ENCODE results near the gene KCNJ12.
"Not testable (repeated sequence)": the region's sequence is repeated elsewhere in the genome, so short reads cannot be mapped to it uniquely, and the experiment has no call there.

The KCNJ12 gene

GRCh38 chr17:21387616-21388015, 11.5 kb downstream of the KCNJ12 start:
- DNase-seq (ENCODE audit: low read depth in 3 of 3) = no peak

GRCh38 chr17:21388066-21388465, 11.9 kb downstream of the KCNJ12 start:
- no peak for DNase-seq (ENCODE audit: low read depth in 3 of 3)

GRCh38 chr17:21388944-21389343, 12.8 kb downstream of the KCNJ12 start:
- DNase-seq (ENCODE audit: low read depth in 3 of 3) = no peak

- no peak for DNase-seq (ENCODE audit: low read depth in 3 of 3)
These were observed 13.2 kb downstream of the KCNJ12 start for GRCh38 chr17:21389394-21389793.

GRCh38 chr17:21390294-21390693, 14.1 kb downstream of the KCNJ12 start:
- DNase-seq (ENCODE audit: low read depth in 3 of 3) = no peak

- no peak for DNase-seq (ENCODE audit: low read depth in 3 of 3)
These were observed 16.1 kb downstream of the KCNJ12 start for GRCh38 chr17:21392266-21392665.

GRCh38 chr17:21394265-21394664, 18.1 kb downstream of the KCNJ12 start:
- DNase-seq (ENCODE audit: low read depth in 3 of 3) = no peak

GRCh38 chr17:21395764-21396163, 19.6 kb downstream of the KCNJ12 start:
- no peak for DNase-seq (ENCODE audit: low read depth in 3 of 3)

GRCh38 chr17:21396237-21396636, 20.1 kb downstream of the KCNJ12 start:
- DNase-seq (ENCODE audit: low read depth in 3 of 3) = no peak

GRCh38 chr17:21397341-21398190, 21.4 kb downstream of the KCNJ12 start:
- DNase-seq (ENCODE audit: low read depth in 3 of 3) = no peak

- no peak for DNase-seq (ENCODE audit: low read depth in 3 of 3)
These were observed 23.5 kb downstream of the KCNJ12 start for GRCh38 chr17:21399474-21400186.

GRCh38 chr17:21400187-21400569, 24.0 kb downstream of the KCNJ12 start:
- DNase-seq (ENCODE audit: low read depth in 3 of 3) = not testable (repeated sequence)

- no peak for DNase-seq (ENCODE audit: low read depth in 3 of 3)
These were observed 24.8 kb downstream of the KCNJ12 start for GRCh38 chr17:21400816-21401593.

- not testable (repeated sequence) for DNase-seq (ENCODE audit: low read depth in 3 of 3)
These were observed 26.0 kb downstream of the KCNJ12 start for GRCh38 chr17:21402166-21402571.

GRCh38 chr17:21402926-21403325, 26.8 kb downstream of the KCNJ12 start:
- DNase-seq (ENCODE audit: low read depth in 3 of 3) = not testable (repeated sequence)

GRCh38 chr17:21404106-21404505, 27.9 kb downstream of the KCNJ12 start:
- not testable (repeated sequence) for DNase-seq (ENCODE audit: low read depth in 3 of 3)

- DNase-seq (ENCODE audit: low read depth in 3 of 3) = not testable (repeated sequence)
These were observed 28.4 kb downstream of the KCNJ12 start for GRCh38 chr17:21404539-21404938.

- not testable (repeated sequence) for DNase-seq (ENCODE audit: low read depth in 3 of 3)
These were observed 29.0 kb downstream of the KCNJ12 start for GRCh38 chr17:21404956-21405731.

- not testable (repeated sequence) for DNase-seq (ENCODE audit: low read depth in 3 of 3)
These were observed 29.8 kb downstream of the KCNJ12 start for GRCh38 chr17:21405904-21406400.

- not testable (repeated sequence) for DNase-seq (ENCODE audit: low read depth in 3 of 3)
These were observed 30.7 kb downstream of the KCNJ12 start for GRCh38 chr17:21406616-21407404.

Measured in stimulated activated CD4-positive, alpha-beta T cell treated with anti-CD3 and anti-CD28 coated beads, TNF-alpha, amount 100 ng/mL, for 48 hours (primary cell).